ACHN (cell line): ENCODE measurements around the gene CTNND2.

ENCODE experiments used
- DNase-seq: peaks from one replicate; pipeline ENCODE4 v3.0.0-alpha.2; 2015
- in situ Hi-C: cut with HindIII; loops from 2 replicates; pipeline ENCODE4 v1.10.0; 2017; ENCODE audit warnings: low sequenced_read_pairs, low pct_ligation_motif_present, low pct_unique_long_range_greater_than_20kb

Gene CTNND2

DNA sequence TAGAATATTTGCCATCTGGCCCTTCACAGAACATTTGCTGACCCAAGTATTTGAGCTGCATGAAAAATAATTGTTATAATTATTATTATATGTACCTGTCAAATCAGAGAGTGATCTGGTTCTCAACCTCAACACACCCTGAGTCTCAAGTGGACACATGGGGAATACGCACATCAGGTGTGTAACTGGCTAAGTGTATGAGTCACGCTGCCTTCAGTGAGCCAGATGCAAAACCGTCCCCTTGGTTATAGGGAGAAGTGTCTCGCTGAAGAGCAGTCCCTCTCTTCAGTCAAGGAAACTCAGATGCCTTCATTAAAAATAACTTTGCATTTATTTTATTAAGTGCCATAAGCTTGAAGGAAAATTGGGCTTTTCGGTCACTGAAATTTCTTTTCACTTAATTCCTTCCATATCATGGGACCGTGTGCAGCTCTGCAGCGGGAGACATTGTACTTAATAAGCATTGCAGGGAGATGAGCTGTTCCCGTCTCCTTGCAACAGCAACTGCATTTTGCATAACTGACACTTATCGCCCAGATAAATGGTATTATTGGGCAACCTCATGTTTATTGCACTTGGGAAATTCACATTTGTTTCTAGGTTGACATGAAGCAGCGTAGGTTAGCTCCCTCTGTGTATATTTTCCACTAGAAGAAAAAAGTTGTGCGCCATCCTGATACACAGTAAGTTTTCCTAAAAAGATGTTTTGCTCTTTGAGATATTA, 630.9 kb downstream of the CTNND2 start:
- in situ Hi-C loops: no loop called here
- no peak for DNase-seq

DNA sequence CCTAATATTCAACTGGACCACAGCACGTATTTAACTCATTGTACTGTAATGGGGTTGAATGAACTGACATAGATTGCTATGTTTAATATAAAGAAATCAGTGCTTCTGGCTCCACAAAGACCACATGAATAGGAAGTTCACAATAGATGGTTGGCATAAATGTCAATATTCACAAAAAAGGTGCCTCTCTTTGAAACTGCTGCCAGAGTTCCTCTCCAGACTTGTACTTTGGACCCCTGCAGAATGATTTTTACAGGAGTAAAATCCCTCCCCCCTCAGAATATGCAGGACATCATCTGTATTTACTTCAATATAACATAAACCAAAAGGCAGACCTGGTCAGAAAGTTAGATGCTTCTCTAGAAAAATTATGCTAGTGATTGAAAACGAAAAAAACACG, 634.7 kb downstream of the CTNND2 start:
- no peak for DNase-seq
- in situ Hi-C loops: no loop called here

DNA sequence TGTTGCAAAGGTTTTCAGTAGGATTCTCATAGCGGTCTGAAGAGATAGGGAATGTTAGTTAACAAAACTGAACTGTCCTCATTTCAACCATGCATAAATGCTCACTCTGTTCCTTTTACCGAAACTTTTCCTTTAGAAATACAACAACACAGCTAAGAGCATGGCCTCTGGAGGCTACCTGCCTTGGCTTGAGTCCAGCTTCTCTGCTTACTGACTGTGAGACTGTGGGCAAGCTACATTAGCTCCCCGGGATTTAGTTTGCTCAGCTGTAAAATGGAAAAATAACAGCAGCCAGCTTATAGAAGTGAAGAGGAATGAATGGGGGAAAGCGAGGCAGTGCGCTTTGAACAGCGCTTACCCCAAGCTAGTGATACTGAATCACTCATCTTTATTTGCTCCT, 635.4 kb downstream of the CTNND2 start:
- DNase-seq: no peak
- in situ Hi-C loops: no loop called here

DNA sequence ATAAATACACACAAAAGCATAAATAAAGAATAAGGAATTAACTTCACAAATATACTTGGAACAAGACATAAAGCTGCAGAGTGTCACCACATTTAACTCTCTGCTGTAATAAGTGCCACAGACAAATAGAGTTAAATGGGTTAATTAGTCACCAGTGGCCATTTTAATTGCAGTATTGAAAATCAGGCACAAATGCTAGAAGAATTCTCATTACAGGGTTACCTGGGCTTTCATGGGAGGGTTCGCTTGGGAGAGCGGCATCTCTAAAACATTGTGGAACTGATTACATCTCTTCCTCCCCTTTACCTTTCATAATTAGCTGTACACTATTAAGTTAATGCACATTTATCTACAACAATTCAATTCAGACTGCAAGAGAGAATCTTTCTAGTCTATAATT, 637.9 kb downstream of the CTNND2 start:
- DNase-seq: no peak
- in situ Hi-C loops: no loop called here

DNA sequence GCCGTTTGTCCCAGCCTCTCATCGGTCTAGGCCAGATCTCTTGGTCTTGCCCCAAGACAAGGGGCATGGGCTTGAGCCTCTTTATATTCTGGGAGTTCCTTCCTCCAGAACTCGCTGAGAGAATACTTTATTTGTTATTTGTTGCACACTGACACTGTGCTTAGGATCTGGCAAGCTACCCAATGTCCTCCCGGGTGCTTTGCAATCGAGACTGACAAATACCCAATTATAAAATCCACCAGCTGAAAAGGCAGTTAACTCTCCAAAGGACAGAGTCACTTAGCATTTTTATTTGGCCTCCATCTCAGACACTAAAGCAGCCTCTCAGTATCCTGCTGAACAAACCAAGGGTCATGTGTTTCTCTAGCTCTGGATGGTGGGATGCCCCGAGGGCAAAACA, 643.0 kb downstream of the CTNND2 start:
- no peak for DNase-seq
- in situ Hi-C loops: no loop called here

DNA sequence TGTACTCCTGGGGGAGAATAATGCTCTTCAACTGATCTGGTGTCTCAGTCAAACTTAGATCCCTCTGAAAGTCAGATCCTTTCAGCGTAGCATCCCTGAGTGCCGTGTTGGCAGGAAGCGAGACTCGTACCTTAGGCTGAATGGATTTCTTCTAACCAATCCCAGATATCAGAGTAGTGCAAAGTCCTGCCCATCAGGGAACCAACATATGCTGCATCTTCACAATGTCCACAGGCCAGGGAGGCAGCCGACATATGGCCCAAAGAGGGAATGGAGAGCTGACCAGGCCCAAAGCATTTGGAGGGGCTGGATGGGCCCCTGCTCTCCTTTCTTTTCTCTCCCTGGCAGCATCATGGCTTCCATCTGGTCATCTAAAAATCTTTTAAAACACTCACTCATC, 646.2 kb downstream of the CTNND2 start:
- DNase-seq: no peak
- in situ Hi-C loops: no loop called here

DNA sequence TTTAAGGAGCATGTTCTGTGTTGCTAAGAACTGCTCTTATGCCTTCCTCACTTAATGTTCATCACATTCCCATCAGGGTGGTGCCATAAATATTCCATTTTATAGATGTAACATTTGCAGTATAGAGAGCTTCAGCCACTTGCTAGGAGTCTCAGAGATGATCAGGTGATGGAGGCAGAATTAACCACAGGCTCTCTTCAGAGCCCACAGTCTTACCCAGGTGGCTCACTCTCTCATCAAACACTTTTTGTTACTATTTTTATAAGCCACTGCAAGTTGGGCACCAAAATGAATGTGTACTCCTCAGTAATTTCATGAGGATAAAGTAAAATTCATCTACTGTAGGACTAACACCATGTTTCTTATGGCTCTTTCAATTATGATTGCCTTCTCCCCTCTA, 651.7 kb downstream of the CTNND2 start:
- DNase-seq: no peak
- in situ Hi-C loops: no loop called here

DNA sequence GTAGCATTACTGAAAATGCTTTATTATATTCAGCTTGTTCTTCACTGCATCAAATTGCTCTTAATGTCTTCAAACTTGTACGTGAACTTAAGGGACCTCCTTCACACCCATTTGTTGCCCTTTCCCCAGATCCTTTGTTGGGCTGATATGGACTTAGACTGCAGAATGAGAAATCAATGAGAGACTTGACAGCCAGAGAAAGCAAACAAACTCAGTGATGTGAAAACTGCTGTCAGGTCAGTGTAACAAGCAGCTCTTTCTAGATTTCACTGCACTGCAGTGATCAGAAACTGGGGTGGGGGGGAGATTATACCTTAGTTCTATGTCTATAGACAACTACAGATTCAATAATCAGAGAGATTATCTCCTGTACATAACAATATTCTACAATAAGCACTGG, 652.2 kb downstream of the CTNND2 start:
- no peak for DNase-seq
- in situ Hi-C loops: no loop called here

DNA sequence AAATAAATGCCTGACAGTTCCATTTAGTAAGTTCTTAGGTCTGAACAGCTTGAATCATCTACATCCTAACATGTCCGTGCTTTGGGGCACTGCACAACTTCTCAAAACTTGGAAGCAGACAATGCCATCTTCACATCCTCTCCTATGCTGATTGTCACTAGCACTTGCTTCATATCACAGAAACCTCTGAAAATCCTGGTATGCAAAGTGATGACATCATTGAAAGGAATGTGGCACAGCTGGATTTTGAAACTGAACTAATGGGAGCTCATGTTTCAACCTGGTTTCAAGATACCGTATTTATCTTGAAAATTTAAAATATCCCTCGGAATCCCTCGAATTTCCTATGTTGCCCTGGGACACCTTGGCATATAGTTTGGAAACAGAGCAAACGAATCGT, 653.0 kb downstream of the CTNND2 start:
- no peak for DNase-seq
- in situ Hi-C loops: no loop called here

DNA sequence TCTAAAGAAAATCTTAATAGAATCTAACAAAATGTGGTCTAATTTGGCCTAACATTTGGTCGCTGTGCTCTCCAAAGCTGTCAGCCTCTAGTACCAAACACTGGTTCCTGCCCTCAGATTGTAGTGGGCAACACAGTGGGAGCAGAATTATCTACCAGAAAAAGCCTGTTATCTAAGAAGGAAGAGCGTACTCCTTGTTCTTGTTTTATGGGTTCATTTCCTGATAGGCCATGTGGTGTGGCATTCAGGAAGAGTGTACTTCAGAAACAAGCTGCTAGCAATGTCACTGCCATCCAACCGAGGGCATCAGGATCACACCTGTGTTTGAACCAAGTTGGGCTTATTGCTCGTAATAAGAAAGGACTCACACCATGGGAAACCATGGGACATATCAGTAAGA, 655.3 kb downstream of the CTNND2 start:
- in situ Hi-C loops: no loop called here

DNA sequence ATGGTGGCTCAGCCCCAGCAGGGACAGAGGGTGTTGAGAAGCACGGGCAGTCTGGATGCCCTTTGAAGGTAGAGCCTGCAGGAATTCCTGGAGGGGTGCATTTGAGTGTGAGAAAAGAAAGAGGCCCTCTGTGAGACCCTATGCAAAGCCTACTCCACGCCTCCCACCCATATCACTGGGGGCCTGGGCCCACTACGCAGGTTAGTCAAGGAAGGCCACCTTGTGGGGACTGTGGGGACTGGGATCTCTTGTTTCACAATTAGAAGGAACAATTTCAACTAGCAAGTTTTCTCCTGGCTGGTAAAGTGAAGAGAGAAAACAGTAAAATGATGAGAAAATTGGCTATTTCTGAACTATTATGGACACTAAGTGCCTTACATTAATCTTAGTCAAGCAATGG, 657.0 kb downstream of the CTNND2 start:
- in situ Hi-C loops: no loop called here

More for the DNA sequence above, 655.3 kb downstream of the CTNND2 start:
- DNase-seq: no peak

DNA sequence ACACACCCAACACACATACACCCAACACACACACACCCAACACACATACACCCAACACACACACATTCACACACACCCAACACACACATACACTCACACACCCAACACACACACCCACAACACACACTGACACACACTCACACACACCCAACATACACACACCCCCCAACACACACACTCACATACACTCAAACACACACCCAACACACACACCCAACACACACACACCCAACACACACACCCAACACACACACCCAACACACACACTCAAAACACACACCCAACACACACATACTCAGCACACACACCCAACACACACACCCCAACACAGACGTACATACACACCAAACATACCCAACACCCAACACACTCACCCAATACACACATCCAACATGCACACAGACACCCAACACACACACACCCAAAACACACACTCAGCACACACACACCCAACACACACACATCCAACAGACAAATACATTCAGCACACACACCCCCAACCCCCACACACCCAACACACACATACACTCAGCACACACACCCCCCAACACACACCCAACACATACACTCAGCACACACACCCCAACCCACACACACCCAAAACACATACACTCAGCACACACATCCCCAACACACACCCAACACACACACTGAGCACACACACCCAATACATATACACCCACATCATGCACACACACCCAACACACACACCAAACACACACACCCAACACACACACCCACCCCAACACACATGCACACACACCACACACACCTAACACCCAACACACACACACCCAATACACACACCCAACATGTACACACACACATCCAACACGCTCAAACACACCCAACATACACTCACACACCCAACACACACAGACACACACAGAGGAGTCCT, 663.7 kb downstream of the CTNND2 start:
- DNase-seq: no peak
- in situ Hi-C loops: no loop called here

More for the DNA sequence above, 657.0 kb downstream of the CTNND2 start:
- DNase-seq: no peak

DNA sequence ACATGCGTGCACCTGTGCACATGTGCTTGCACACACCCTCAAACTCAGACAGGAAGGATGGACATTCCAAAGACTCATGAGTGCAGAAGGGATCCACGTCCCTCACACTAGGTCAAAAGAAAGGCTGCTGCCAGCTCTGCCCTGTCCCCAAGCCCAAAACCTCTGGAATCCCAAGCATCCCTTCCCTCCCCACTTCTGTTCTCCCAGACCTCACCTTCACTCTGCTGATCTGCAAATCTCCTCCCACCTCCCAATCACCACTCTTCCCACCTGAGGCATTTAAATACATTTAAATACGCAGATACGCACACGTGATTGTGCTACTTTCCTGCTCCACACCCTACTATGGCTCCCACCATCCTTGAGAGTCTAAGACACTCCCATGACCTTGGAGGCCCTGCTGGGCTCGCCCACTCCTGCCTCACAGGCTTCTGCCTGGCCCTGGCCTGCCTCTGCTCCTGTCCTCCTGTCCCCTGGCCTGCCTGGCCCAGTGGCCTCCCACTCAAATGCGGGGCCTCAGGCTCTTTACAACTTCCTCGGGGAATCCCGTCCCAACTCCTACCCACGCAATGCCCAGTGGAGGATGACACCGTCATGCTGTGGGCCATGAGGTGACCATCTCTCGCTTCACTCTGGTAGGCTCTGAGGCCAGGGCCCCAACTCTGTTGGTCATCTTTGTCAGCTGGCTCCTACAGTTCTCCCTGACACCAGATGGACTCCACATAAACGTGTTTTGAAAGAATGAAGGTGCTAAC, 664.8 kb downstream of the CTNND2 start:
- in situ Hi-C loops: no loop called here

DNA sequence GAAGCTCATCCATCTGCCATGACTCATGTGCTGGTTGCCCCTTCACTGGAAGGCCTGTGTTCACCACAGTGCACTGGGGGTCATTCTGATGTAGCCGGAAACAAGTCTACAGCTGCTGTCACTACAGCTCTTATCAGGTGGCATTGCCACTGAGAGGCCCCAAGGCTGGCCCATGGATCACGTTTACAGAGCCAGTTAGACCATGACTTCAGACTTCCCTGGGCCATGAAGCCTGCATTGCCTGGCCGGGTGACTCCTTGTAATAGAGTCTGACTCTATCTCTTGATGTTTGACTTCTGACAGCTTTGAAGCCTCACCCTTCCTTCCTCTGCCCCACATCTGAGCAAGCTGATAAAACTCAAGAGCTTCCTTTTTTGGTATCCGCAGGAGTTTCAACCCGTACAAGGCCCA, 669.7 kb downstream of the CTNND2 start:
- no peak for DNase-seq
- in situ Hi-C loops: no loop called here

More for the DNA sequence above, 664.8 kb downstream of the CTNND2 start:
- no peak for DNase-seq

DNA sequence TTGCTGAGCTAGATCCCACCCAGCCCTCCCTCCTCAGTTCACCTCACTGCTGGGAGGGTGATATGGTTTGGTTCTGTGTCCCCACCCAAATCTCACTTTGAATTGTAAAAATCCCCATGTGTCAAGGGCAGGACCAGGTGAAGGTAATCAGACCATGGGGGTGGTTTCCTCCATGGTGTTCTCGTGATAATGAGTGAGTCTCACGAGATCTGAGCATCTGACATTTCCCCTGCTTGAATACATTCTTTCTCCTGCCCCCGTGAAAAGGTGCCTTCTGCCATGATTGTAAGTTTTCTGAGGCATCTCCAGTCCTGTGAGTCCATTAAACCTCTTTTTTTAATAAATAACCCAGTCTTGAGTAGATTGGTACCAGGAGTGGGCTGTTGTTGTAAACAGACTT, 673.4 kb downstream of the CTNND2 start:
- no peak for DNase-seq
- in situ Hi-C loops: no loop called here

DNA sequence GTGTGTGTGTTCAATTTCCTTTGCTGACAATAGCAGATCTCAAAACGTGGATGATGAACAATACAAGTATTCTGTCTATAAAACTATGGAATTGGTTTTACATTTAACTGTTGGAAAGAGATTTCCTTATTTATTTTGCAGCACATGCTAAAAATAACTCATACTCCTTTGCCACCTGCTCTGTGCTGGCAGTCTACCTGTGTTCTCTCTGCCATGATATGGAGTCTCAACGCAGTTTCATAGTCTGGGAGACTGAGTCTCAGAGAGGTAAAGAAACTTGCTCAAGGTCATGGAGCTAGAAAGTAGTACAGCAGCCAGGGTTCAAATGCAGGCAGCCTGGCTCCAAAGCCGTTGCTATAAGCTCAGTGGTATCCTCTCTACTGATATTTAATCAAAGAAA, 677.2 kb downstream of the CTNND2 start:
- in situ Hi-C loops: no loop called here
- DNase-seq: no peak

DNA sequence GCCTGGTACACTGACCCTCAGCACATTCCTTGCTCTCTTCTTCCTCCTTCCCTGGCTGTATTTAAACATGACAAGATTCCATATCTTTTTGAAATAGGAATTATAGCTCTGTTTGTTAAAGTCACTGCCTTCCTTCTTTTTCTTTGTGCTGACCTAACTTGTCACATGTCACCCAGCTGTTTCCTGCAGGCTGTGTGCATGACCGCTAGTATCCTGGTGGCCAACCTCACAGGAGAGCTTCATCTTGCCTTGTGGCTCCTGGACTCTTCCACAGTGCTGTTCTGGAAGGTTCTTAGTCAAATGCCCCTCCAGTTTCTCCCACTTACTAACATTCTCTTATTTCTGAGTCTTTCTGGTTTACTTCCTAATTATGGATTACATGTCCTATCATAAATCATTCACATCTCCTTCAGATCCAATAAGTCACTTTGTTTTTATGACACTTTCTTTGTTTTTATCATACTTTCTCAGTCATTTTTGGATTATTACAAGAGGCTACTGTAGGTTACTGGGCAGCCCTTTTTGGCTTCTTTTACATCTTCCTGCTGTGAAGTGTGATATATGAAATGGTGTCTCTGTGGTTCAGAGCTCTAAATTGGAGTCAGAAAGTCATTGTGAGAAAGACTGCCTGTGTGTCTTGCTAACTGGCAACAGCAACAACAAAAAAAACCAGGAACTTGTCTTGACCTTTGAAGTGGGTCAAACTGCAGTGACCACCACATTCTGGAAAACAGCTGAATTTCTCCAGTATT, 679.6 kb downstream of the CTNND2 start:
- DNase-seq: no peak
- in situ Hi-C loops: no loop called here

DNA sequence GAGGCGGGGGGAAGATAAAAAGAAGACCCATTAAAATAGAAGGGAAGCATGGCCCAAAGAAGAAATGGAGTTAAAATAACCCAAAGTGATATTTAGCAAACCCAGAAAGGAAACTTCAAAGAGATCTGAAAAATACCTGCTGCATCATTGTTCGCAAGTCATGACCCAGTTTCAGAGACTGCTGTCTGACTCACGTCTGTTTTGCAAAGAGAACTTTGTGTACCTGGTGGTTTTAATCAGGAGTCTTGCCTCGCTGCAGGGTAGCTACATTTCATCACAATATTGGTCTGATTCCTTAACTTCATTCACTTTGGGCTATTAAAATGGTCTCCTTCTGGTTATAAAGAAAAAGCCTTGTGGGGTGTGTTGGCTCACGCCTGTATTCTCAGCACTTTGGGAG, 682.1 kb downstream of the CTNND2 start:
- in situ Hi-C loops: no loop called here
- no peak for DNase-seq
